Fibroblast of lung (primary cell): ENCODE data around the gene OR10G8. TPM values are rescaled to one million over a fixed set of nuclear protein-coding genes. Genes with fewer than 3 reads are reported as not detected.

Experiments used
- DNase-seq, 2 donors: peaks; one replicate each; pipeline versions ENCODE4 v3.0.0 to v3.0.0-alpha.2; 2010; ENCODE audit warnings: low read depth in 2 of 2
- H2AFZ ChIP-seq: 2 replicates; pipeline ENCODE4 v1.5.1; 2012; ENCODE audit warnings: low read length, control low read depth, inconsistent platforms
- H3K27ac ChIP-seq: 2 replicates; pipeline ENCODE4 v1.5.1; 2011; ENCODE audit warnings: low read length, control low read depth; ENCODE audit not compliant: insufficient read depth
- H3K27me3 ChIP-seq: 2 replicates; pipeline ENCODE4 v1.5.1; 2011; ENCODE audit warnings: mild to moderate bottlenecking, low read length; ENCODE audit not compliant: control insufficient read depth, insufficient read depth
- H3K36me3 ChIP-seq: 2 replicates; pipeline ENCODE4 v1.5.1; 2011; ENCODE audit warnings: low read length; ENCODE audit not compliant: control insufficient read depth, insufficient read depth
- H3K4me1 ChIP-seq: 2 replicates; pipeline ENCODE4 v1.5.1; 2011; ENCODE audit warnings: low read length; ENCODE audit not compliant: control insufficient read depth, insufficient read depth; ENCODE audit errors: extremely low read depth
- H3K4me2 ChIP-seq: 2 replicates; pipeline ENCODE4 v1.5.1; 2011; ENCODE audit warnings: low read length, control low read depth; ENCODE audit not compliant: insufficient read depth; ENCODE audit errors: extremely low read depth
- H3K4me3 ChIP-seq, 4 experiments: fragments of 200-600 bp in 1 of 4; sonication (generic) in 1 of 4; replicated peaks in 1 of 4; 2 replicates each; pipeline ENCODE4 v1.5.1; 2011 to 2016; ENCODE audit warnings: low read length in 4 of 4, low read depth in 3 of 4, mild to moderate bottlenecking in 3 of 4, control low read depth in 2 of 4, inconsistent platforms in 1 of 4, mixed read lengths in 1 of 4; ENCODE audit not compliant: insufficient read depth in 1 of 4; ENCODE audit errors: control extremely low read depth in 1 of 4
- H3K79me2 ChIP-seq: 2 replicates; pipeline ENCODE4 v1.5.1; 2012; ENCODE audit warnings: mild to moderate bottlenecking, low read length, inconsistent platforms; ENCODE audit not compliant: control insufficient read depth, insufficient read depth
- H3K9ac ChIP-seq: 2 replicates; pipeline ENCODE4 v1.5.1; 2011; ENCODE audit warnings: mild to moderate bottlenecking, low read length, control low read depth; ENCODE audit not compliant: insufficient read depth
- H3K9me3 ChIP-seq: 2 replicates; pipeline ENCODE4 v1.5.1; 2012; ENCODE audit warnings: low read depth, low read length; ENCODE audit not compliant: control insufficient read depth, insufficient read depth
- H4K20me1 ChIP-seq: 2 replicates; pipeline ENCODE4 v1.5.1; 2011; ENCODE audit warnings: low read length; ENCODE audit not compliant: control insufficient read depth, insufficient read depth; ENCODE audit errors: extremely low read depth
- EZH2 ChIP-seq: IDR thresholded peaks from 2 replicates; pipeline ENCODE4 v1.5.1; 2012; ENCODE audit warnings: low read length, control low read depth, mild to moderate bottlenecking; ENCODE audit errors: missing control alignments
- polyA plus RNA-seq, 2 donors: library from polyadenylated mRNA; depleted of rRNA in 1 of 2; stranded (reverse) in 1 of 2; unstranded in 1 of 2; fragments of >200 nt; gene quantifications; 2 replicates each; pipeline ENCODE4 v1.2.1, GENCODE V29; 2011 to 2012; ENCODE audit warnings: missing spikeins in 1 of 2
- total RNA-seq: library from RNA; depleted of rRNA; stranded (reverse); fragments of >200 nt; gene quantifications from 2 replicates; pipeline ENCODE4 v1.2.1, GENCODE V29; 2014
- TF ChIP-seq, protein P1 (sequence below), 2 donors: IDR thresholded peaks in 1 of 2; conservative IDR thresholded peaks in 1 of 2; 1 replicate in 1 of 2; 2 replicates in 1 of 2; pipeline ENCODE4 v1.5.1; 2011 to 2012; ENCODE audit warnings: low read length in 2 of 2, control low read depth in 1 of 2, inconsistent platforms in 1 of 2, low read depth in 1 of 2, mild to moderate bottlenecking in 1 of 2

OR10G8 gene
- total and polyA plus RNA-seq, 2 donors (not counting 1 experiment from before 2014, with no cell fraction given): not detected

DNA sequence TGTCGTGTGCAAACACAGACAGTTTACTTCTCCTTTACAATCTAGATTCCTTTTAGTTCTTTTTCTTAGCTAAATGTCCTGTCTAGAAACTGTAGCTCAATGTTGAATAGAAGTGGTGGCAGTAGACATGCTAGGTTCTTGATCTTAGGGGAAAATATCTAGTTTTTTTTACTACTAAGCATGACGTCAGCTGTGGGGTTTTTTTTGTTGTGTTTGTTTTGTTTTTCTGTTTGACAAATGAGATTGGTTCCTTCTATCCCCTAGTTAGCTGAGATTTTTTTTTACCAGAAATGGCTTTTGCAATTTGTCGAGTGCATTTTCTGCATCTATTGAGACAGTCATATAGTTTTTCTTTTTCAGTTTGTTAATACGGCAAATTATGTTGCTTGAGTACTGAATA lies 16.8 kb downstream of the OR10G8 start:
- Histone ChIP-seq H3K36me3 (no peaks in the 10 kb centered on the region), H3K9ac (no peak overlapping the region), H3K4me3 (no peak overlapping the region), H4K20me1 (no peaks in the 10 kb centered on the region), H3K79me2 (no peaks in the 10 kb centered on the region), H3K27me3 (no peaks in the 10 kb centered on the region), H3K4me2 (no peak overlapping the region), H2AFZ (no peak overlapping the region), H3K9me3 (no peaks in the 10 kb centered on the region), H3K27ac (no peak overlapping the region), H3K4me1 (no peaks in the 10 kb centered on the region)
- no peak for TF ChIP-seq EZH2
- DNase-seq: no peak

DNA sequence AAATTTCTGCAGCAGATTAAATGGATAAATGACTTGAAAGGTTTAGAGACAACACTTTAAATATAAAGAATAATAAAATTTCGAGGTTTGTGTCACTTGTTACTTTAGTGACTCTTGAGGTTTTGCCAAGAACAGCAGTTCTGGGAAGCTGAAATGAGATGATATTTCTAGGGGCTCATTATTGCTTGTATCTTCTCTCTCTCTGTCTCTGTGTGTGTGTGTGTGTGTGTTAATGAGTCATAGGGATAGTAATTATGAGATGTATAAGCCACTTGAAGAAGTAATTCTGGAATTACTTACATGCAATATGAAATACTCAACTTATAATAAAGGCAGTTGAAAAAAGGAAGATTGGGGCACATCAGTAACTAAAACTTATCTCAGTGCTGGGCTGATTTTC lies 24.1 kb downstream of the OR10G8 start:
- Histone ChIP-seq H2AFZ (no peak overlapping the region), H3K27me3 (no peaks in the 10 kb centered on the region), H3K4me2 (no peak overlapping the region), H3K79me2 (no peaks in the 10 kb centered on the region), H3K4me1 (no peaks in the 10 kb centered on the region), H3K36me3 (no peaks in the 10 kb centered on the region), H3K27ac (no peak overlapping the region), H3K4me3 (no peak overlapping the region), H3K9ac (no peak overlapping the region), H4K20me1 (no peaks in the 10 kb centered on the region), H3K9me3 (no peaks in the 10 kb centered on the region)
- TF ChIP-seq, protein P1, sequence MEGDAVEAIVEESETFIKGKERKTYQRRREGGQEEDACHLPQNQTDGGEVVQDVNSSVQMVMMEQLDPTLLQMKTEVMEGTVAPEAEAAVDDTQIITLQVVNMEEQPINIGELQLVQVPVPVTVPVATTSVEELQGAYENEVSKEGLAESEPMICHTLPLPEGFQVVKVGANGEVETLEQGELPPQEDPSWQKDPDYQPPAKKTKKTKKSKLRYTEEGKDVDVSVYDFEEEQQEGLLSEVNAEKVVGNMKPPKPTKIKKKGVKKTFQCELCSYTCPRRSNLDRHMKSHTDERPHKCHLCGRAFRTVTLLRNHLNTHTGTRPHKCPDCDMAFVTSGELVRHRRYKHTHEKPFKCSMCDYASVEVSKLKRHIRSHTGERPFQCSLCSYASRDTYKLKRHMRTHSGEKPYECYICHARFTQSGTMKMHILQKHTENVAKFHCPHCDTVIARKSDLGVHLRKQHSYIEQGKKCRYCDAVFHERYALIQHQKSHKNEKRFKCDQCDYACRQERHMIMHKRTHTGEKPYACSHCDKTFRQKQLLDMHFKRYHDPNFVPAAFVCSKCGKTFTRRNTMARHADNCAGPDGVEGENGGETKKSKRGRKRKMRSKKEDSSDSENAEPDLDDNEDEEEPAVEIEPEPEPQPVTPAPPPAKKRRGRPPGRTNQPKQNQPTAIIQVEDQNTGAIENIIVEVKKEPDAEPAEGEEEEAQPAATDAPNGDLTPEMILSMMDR (conservative IDR thresholded peaks at IDR 0.05 in 1 of 2, IDR thresholded peaks at IDR 0.05 in 1 of 2; ENCODE audit: low read depth in 1 of 2, low read length in 2 of 2): no peak
- TF ChIP-seq EZH2: no peak
- DNase-seq: no peak

DNA sequence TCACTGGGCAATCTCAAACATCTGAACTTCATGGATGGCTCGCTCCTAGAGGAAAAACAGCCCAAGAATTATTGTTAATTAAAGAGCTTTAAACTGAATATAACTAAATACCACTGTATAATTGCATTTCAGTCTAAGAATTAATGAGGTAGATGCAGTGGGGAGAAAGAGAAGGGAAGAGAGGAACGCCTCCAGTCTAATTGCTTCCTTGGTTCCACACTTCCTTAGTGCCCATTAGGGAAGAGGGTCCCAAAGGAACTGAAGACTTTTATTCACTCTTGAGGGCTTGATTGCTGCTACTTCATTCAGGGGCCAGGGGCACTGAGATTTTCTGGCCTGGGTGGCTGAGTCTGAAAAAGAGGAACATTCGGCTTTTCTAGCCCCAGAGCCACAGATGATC lies 26.4 kb downstream of the OR10G8 start:
- Histone ChIP-seq H3K9ac (no peak overlapping the region), H3K27ac (no peak overlapping the region)

More for the DNA sequence above, 26.4 kb downstream of the OR10G8 start:
- Histone ChIP-seq H3K4me2 (no peak overlapping the region), H3K36me3 (no peaks in the 10 kb centered on the region), H4K20me1 (no peaks in the 10 kb centered on the region), H3K79me2 (no peaks in the 10 kb centered on the region), H3K27me3 (no peaks in the 10 kb centered on the region), H3K4me1 (no peaks in the 10 kb centered on the region), H3K4me3 (no peak overlapping the region), H3K9me3 (no peaks in the 10 kb centered on the region), H2AFZ (no peak overlapping the region)
- no peak for DNase-seq
- TF ChIP-seq, protein P1 (conservative IDR thresholded peaks at IDR 0.05 in 1 of 2, IDR thresholded peaks at IDR 0.05 in 1 of 2; ENCODE audit: low read depth in 1 of 2, low read length in 2 of 2): no peak
- no peak for TF ChIP-seq EZH2
